Upper lobe of left lung (tissue), 6 donors: ENCODE results near the gene MOSPD2. TPM values are rescaled to one million over a fixed set of nuclear protein-coding genes. Genes with fewer than 3 reads are reported as not detected.

Source experiments
- ATAC-seq, 2 donors: fragments of 200-7000 bp; cut with Tn5 transposase; one replicate each; pipeline ENCODE4 v1.9.1; 2022; ENCODE audit warnings: mild to moderate bottlenecking in 2 of 2, moderate library complexity in 2 of 2; ENCODE audit not compliant: low FRiP score in 2 of 2
- DNase-seq, 2 donors: peaks; one replicate each; pipeline ENCODE4 v3.0.0-alpha.2; 2019 to 2020
- H3K27ac ChIP-seq, 4 donors: fragments of 200-600 bp; sonication (generic); one replicate each; pipeline ENCODE4 v1.5.1; 2016 to 2019
- H3K27me3 ChIP-seq, 4 donors: fragments of 200-600 bp; sonication (generic); one replicate each; pipeline ENCODE4 v1.5.1; 2017 to 2019
- H3K36me3 ChIP-seq, 4 donors: fragments of 200-600 bp; sonication (generic); one replicate each; pipeline ENCODE4 v1.5.1; 2016 to 2019
- H3K4me1 ChIP-seq, 4 donors: fragments of 200-600 bp; sonication (generic); one replicate each; pipeline ENCODE4 v1.5.1; 2018 to 2019
- H3K4me3 ChIP-seq, 4 donors: fragments of 200-600 bp; sonication (generic); one replicate each; pipeline ENCODE4 v1.5.1; 2017 to 2019; ENCODE audit warnings: mild to moderate bottlenecking in 2 of 4, moderate library complexity in 1 of 4
- H3K9me3 ChIP-seq, 4 donors: fragments of 200-600 bp; sonication (generic); one replicate each; pipeline ENCODE4 v1.5.1; 2018 to 2019
- CTCF ChIP-seq, 6 experiments: fragments of 450-650 bp in 4 of 6; fragments of 200-600 bp in 2 of 6; sonication (generic) in 2 of 6; IDR thresholded peaks; one replicate each; pipeline ENCODE4 v1.5.1; 2016 to 2019; ENCODE audit warnings: antibody characterized with exemption in 6 of 6
- EP300 ChIP-seq, 4 donors: sonication (generic); formaldehyde crosslinking; IDR thresholded peaks; one replicate each; pipeline ENCODE4 v1.5.1; 2017; ENCODE audit warnings: antibody characterized with exemption in 4 of 4, control low read depth in 2 of 4
- POLR2A ChIP-seq, 4 donors: fragments of 450-650 bp; IDR thresholded peaks; one replicate each; pipeline ENCODE4 v1.5.1; 2016 to 2017; ENCODE audit warnings: antibody characterized with exemption in 4 of 4, mild to moderate bottlenecking in 2 of 4
- POLR2AphosphoS5 ChIP-seq, 2 donors: sonication (generic); formaldehyde crosslinking; IDR thresholded peaks; one replicate each; pipeline ENCODE4 v1.5.1; 2017; ENCODE audit warnings: antibody characterized with exemption in 2 of 2
- WGBS, 2 donors: methylation state at CpG; one replicate each; pipeline ENCODE4 v1.1.5; 2017 to 2018; 5-methylcytosine and 5-hydroxymethylcytosine counted together
- total RNA-seq, 6 donors: library from RNA; depleted of rRNA in 4 of 6; stranded (reverse); fragments of >200 nt in 4 of 6; gene quantifications; one replicate each; pipeline versions ENCODE4 v1.1.0 to v1.2.1, GENCODE V29; 2016 to 2021
- donor health status: DM: no; HTN: no; CAD: no; lungs with moderate emphysema.
- donor health status: DM: no; HTN: yes; CAD: no; lungs with severe emphysema.

The MOSPD2 gene
- total RNA-seq, 6 donors from 2014 or later = 12.5 to 39.6 (median 31.1) TPM

- Histone ChIP-seq H3K27ac (no peak overlapping the region), H3K4me1 (no peaks in the 10 kb centered on the region), H3K27me3 (no peaks in the 10 kb centered on the region), H3K36me3 (no peaks in the 10 kb centered on the region), H3K4me3 (no peak overlapping the region), H3K9me3 (no peaks in the 10 kb centered on the region)
- ATAC-seq (no peak), DNase-seq (no peak)
- WGBS, 2 donors = 57 to 77% methylated on average over 1 of the region's 1 CpG
- TF ChIP-seq POLR2AphosphoS5 (IDR thresholded peaks at IDR 0.05) = no peak
- TF ChIP-seq EP300 (IDR thresholded peaks at IDR 0.05) = no peak
- TF ChIP-seq POLR2A (IDR thresholded peaks at IDR 0.05) = no peak
- TF ChIP-seq CTCF (IDR thresholded peaks at IDR 0.05) = no peak
These were observed 8.6 kb upstream of the MOSPD2 start for GRCh38 chrX:14864631-14865030.

GRCh38 chrX:14865201-14865600 lies 8.0 kb upstream of the MOSPD2 start:
- Histone ChIP-seq H3K9me3 (no peaks in the 10 kb centered on the region), H3K36me3 (no peaks in the 10 kb centered on the region), H3K27ac (no peak overlapping the region), H3K4me3 (no peak overlapping the region), H3K27me3 (no peaks in the 10 kb centered on the region), H3K4me1 (no peaks in the 10 kb centered on the region)
- 53 to 60% methylated on average over 1 of the region's 1 CpG for WGBS, 2 donors
- DNase-seq (no peak), ATAC-seq (no peak)
- TF ChIP-seq POLR2AphosphoS5 (IDR thresholded peaks at IDR 0.05) (no peak), POLR2A (IDR thresholded peaks at IDR 0.05) (no peak), EP300 (IDR thresholded peaks at IDR 0.05) (no peak), CTCF (IDR thresholded peaks at IDR 0.05) (no peak)

- Histone ChIP-seq H3K4me1 (peaks cover 0 to 4% (median 0%) of the 10 kb centered on the region in 4 donors), H3K27ac (no peak overlapping the region), H3K4me3 (no peak overlapping the region), H3K9me3 (no peaks in the 10 kb centered on the region), H3K27me3 (no peaks in the 10 kb centered on the region), H3K36me3 (no peaks in the 10 kb centered on the region)
- ATAC-seq (no peak), DNase-seq (no peak)
- 62 to 66% methylated on average over 1 of the region's 1 CpG for WGBS, 2 donors
- TF ChIP-seq EP300 (IDR thresholded peaks at IDR 0.05) (no peak), POLR2A (IDR thresholded peaks at IDR 0.05) (no peak), POLR2AphosphoS5 (IDR thresholded peaks at IDR 0.05) (no peak), CTCF (IDR thresholded peaks at IDR 0.05) (no peak)
These were observed 1.5 kb upstream of the MOSPD2 start for GRCh38 chrX:14871767-14872166.

DNA sequence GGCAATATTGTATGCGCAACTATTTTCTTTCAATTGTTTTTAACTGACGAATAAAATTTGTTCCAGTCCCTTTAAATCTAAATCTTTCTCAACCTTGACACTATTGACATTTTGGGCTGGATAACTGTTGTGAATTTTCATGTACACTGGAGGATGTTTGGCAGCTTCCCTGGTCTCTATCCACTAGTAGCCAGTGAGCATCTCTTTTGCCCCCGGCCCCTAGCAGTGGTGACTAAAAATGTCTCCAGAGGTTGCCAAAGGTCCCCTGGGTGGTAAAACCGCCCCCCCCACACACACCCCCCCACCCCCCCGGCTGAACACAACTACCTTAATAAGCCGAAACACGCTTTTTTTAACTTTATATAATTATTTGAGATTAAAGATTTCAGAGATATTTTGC lies 866 bp upstream of the MOSPD2 start:
- H3K27ac ChIP-seq = peak overlapping the region in 1 of 4 donors; percentile 58
- WGBS, 2 donors = 21 to 35% methylated on average over 5 to 7 of the region's 7 CpGs
- no peak for TF ChIP-seq POLR2A (IDR thresholded peaks at IDR 0.05)
- TF ChIP-seq EP300 (IDR thresholded peaks at IDR 0.05) = no peak
- no peak for TF ChIP-seq POLR2AphosphoS5 (IDR thresholded peaks at IDR 0.05)
- TF ChIP-seq CTCF (IDR thresholded peaks at IDR 0.05) = no peak

GRCh38 chrX:14873676-14874049 lies 442 bp downstream of the MOSPD2 start:
- H3K27ac ChIP-seq = peak overlapping the region; percentile 81 to 89 (median 84)
- 4 to 44% methylated on average over 5 to 8 of the region's 8 CpGs for WGBS, 2 donors
- no peak for ATAC-seq

More for the DNA sequence above, 866 bp upstream of the MOSPD2 start:
- Histone ChIP-seq H3K27me3 (no peaks in the 10 kb centered on the region), H3K36me3 (no peaks in the 10 kb centered on the region), H3K4me3 (peak overlapping the region in 3 of 4 donors; percentile 55 to 84 (median 70)), H3K4me1 (peaks cover 0 to 4% (median 0%) of the 10 kb centered on the region in 4 donors), H3K9me3 (no peaks in the 10 kb centered on the region)
- ATAC-seq (no peak), DNase-seq (no peak)

More at GRCh38 chrX:14873676-14874049, 442 bp downstream of the MOSPD2 start:
- DNase-seq = no peak
- TF ChIP-seq EP300 (IDR thresholded peaks at IDR 0.05) = no peak
- peak in 1 of 4 donors; percentile 6 for TF ChIP-seq POLR2A (IDR thresholded peaks at IDR 0.05)
- H3K4me3 ChIP-seq = peak overlapping the region; percentile 55 to 84 (median 70)
- no peaks in the 10 kb centered on the region for H3K9me3 ChIP-seq
- no peaks in the 10 kb centered on the region for H3K36me3 ChIP-seq
- no peaks in the 10 kb centered on the region for H3K27me3 ChIP-seq
- peaks cover 0 to 4% (median 0%) of the 10 kb centered on the region in 4 donors for H3K4me1 ChIP-seq
